Naive thymus-derived CD4-positive, alpha-beta T cell (primary cell): ENCODE data around the gene PSMA1. TPM values are rescaled to one million over a fixed set of nuclear protein-coding genes. Genes with fewer than 3 reads are reported as not detected.

ENCODE experiments used
- ATAC-seq: fragments of 150-1000 bp; cut with Tn5 transposase; 2 replicates; pipeline ENCODE4 v1.10.0; 2021; ENCODE audit warnings: mild to moderate bottlenecking, moderate library complexity
- CTCF ChIA-PET: fragments of 350-600 bp; sonication (Branson Sonifier 250); formaldehyde crosslinking; loops from one replicate; lab custom pipeline; 2021; ENCODE audit warnings: antibody characterized with exemption; lab: Charles Lee
- POLR2A ChIA-PET: fragments of 350-600 bp; sonication (Branson Sonifier 250); formaldehyde crosslinking; loops from one replicate; lab custom pipeline; 2021; ENCODE audit warnings: antibody characterized with exemption, inconsistent platforms; lab: Charles Lee
- DNase-seq, 9 donors: peaks; one replicate each; pipeline versions ENCODE4 v3.0.0 to v3.0.0-alpha.2; 2020 to 2022; ENCODE audit warnings: mixed read lengths in 1 of 9
- H3K27ac ChIP-seq: one replicate; pipeline ENCODE4 v1.7.0; 2013; ENCODE audit warnings: mild to moderate bottlenecking, low read depth, low read length, moderate library complexity
- H3K27me3 ChIP-seq, 2 donors: one replicate each; pipeline ENCODE4 v1.7.0; 2013; ENCODE audit warnings: low read length in 2 of 2, mild to moderate bottlenecking in 2 of 2, moderate library complexity in 2 of 2; ENCODE audit not compliant: control insufficient read depth in 2 of 2, insufficient read depth in 2 of 2
- H3K36me3 ChIP-seq, 3 experiments: 1 replicate in 2 of 3; 2 replicates in 1 of 3; pipeline ENCODE4 v1.7.0; 2013; ENCODE audit warnings: low read length in 3 of 3, mild to moderate bottlenecking in 3 of 3, moderate library complexity in 1 of 3; ENCODE audit not compliant: insufficient read depth in 3 of 3, control insufficient read depth in 2 of 3
- H3K4me1 ChIP-seq, 2 donors: one replicate each; pipeline ENCODE4 v1.7.0; 2013; ENCODE audit warnings: low read length in 2 of 2, mild to moderate bottlenecking in 2 of 2, moderate library complexity in 1 of 2; ENCODE audit not compliant: control insufficient read depth in 2 of 2, insufficient read depth in 2 of 2
- H3K4me3 ChIP-seq: 2 replicates; pipeline ENCODE4 v1.7.0; 2013; ENCODE audit warnings: mild to moderate bottlenecking, low read length
- H3K9me3 ChIP-seq, 3 experiments: 1 replicate in 2 of 3; 2 replicates in 1 of 3; pipeline ENCODE4 v1.7.0; 2013; ENCODE audit warnings: low read length in 3 of 3; ENCODE audit not compliant: control insufficient read depth in 2 of 3
- H3K27ac Mint-ChIP-seq, 9 donors: one replicate each; pipeline ENCODE4 v1.8.0; 2020 to 2022; ENCODE audit warnings: mixed read lengths in 9 of 9, mild to moderate bottlenecking in 8 of 9, moderate library complexity in 5 of 9, inconsistent platforms in 2 of 9
- H3K27me3 Mint-ChIP-seq, 5 donors: one replicate each; pipeline ENCODE4 v1.8.0; 2021 to 2022; ENCODE audit warnings: mixed read lengths in 5 of 5, mild to moderate bottlenecking in 1 of 5
- H3K36me3 Mint-ChIP-seq, 5 donors: one replicate each; pipeline ENCODE4 v1.8.0; 2020 to 2022; ENCODE audit warnings: mixed read lengths in 5 of 5, mild to moderate bottlenecking in 3 of 5, inconsistent platforms in 1 of 5
- H3K4me1 Mint-ChIP-seq, 7 donors: one replicate each; pipeline ENCODE4 v1.8.0; 2020 to 2022; ENCODE audit warnings: mixed read lengths in 7 of 7, mild to moderate bottlenecking in 3 of 7, inconsistent platforms in 1 of 7
- H3K4me3 Mint-ChIP-seq, 10 donors: one replicate each; pipeline ENCODE4 v1.8.0; 2020 to 2022; ENCODE audit warnings: mild to moderate bottlenecking in 10 of 10, mixed read lengths in 10 of 10, moderate library complexity in 6 of 10, inconsistent platforms in 2 of 10
- H3K9me3 Mint-ChIP-seq, 11 donors: one replicate each; pipeline ENCODE4 v1.8.0; 2020 to 2022; ENCODE audit warnings: mixed read lengths in 11 of 11, mild to moderate bottlenecking in 4 of 11, inconsistent platforms in 1 of 11, moderate library complexity in 1 of 11
- intact Hi-C, 2 donors: fragments of 100-400 bp; cut with micrococcal nuclease; formaldehyde crosslinking; loops; one replicate each; pipeline ENCODE4 v1.15.1; 2023
- polyA plus RNA-seq, 2 donors: library from polyadenylated mRNA; unstranded; fragments of 300-500 nt; fragmentation: Illumina TruSeq; gene quantifications; one replicate each; pipeline ENCODE4 v1.2.3, GENCODE V29; 2021
- total RNA-seq, 6 experiments: library from RNA in 5 of 6; stranded (reverse) in 5 of 6; gene quantifications; 1 replicate in 5 of 6; 2 replicates in 1 of 6; pipeline ENCODE4 v1.2.3 and lab custom pipeline; 2021 to 2026

Gene PSMA1
- total and polyA plus RNA-seq, 7 experiments from 2014 or later: 103 to 253 (median 128) TPM

DNA sequence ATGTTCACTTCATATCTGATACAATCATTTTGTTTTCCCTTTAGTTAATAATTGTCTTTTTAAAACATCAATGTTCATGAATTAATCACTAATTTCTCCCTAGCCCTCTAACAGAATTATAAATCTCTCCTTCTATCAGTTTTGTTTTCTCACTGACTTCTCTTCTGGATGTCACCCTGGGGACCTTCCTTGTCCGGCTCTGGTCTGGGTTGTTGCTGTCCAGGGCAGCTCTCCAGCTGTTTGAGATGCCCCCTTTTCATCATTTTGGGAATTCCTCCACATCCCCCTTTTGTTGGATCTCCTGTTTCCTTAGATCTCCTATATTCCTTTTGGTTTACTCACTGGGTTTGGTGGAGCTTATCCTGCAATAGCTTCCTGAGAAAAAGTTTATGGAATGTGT is 35.6 kb upstream of the PSMA1 start:
- intact Hi-C loops: loop anchor here (1.0 to 2.0 kb wide), 6 partner anchors 8 to 88 kb away; no protein-coding TSS in a partner anchor
- no peak overlapping the region for H3K4me3 ChIP-seq
- peak overlapping the region; percentile 91 to 99 (median 95) for H3K27ac Mint-ChIP-seq

DNA sequence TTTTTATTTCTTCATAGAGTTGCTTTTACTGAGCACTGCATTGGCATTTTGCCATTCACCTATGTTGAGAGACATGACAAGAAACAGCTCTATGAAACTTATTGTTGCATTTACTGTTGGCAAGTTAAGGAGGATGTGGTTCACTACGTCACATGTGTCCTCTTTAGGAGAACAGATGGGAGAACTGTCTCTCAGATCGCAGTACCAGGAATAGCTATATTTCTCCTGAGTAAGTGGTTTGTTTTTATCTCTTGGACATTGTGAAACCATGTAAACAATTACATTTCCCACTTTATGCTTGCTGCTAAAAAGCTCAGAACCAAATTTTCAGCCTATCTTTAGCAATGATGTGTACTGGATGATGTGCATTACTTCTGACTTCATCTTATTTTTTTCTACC is 34.8 kb upstream of the PSMA1 start:
- ATAC-seq (peak; percentile 95), DNase-seq (peak in 7 of 9 donors; percentile 76 to 92 (median 87))
- intact Hi-C loops: loop anchor here (1.0 to 2.0 kb wide), 6 partner anchors 9 to 89 kb away; no protein-coding TSS in a partner anchor
- no peak overlapping the region for H3K4me3 ChIP-seq
- no peaks in the 10 kb centered on the region for H3K9me3 ChIP-seq
- Mint-ChIP-seq H3K4me1 (peaks cover 23 to 72% (median 60%) of the 10 kb centered on the region in 7 donors), H3K4me3 (peak overlapping the region in 9 of 10 donors; percentile 42 to 85 (median 65)), H3K27me3 (no peaks in the 10 kb centered on the region), H3K36me3 (peaks cover 22 to 64% (median 32%) of the 10 kb centered on the region in 5 donors), H3K9me3 (peaks cover 0 to 11% (median 0%) of the 10 kb centered on the region in 11 donors), H3K27ac (peak overlapping the region; percentile 82 to 99 (median 95))
- H3K27me3 ChIP-seq: no peaks in the 10 kb centered on the region
- no peaks in the 10 kb centered on the region for H3K36me3 ChIP-seq
- H3K27ac ChIP-seq: peak overlapping the region; percentile 73
- POLR2A ChIA-PET: interaction anchor here (0.6 to 8.0 kb wide), 13 partner anchors 13 to 337 kb away, joined by 3 to 58 read pairs (median 4); partner anchors contain the start of genes COPB1, CYP2R1 and PDE3B
- peaks cover 19 to 23% of the 10 kb centered on the region in 2 donors for H3K4me1 ChIP-seq
- CTCF ChIA-PET: interaction anchor here (1.0 to 1.8 kb wide), 4 partner anchors 12 to 91 kb away, joined by 3 to 5 read pairs (median 4); no protein-coding TSS in a partner anchor

More for the DNA sequence above, 35.6 kb upstream of the PSMA1 start:
- ATAC-seq (no peak), DNase-seq (no peak)
- Mint-ChIP-seq H3K4me3 (peak overlapping the region in 9 of 10 donors; percentile 21 to 85 (median 67)), H3K9me3 (peaks cover 0 to 11% (median 0%) of the 10 kb centered on the region in 11 donors), H3K4me1 (peaks cover 23 to 73% (median 60%) of the 10 kb centered on the region in 7 donors), H3K27me3 (no peaks in the 10 kb centered on the region), H3K36me3 (peaks cover 21 to 67% (median 32%) of the 10 kb centered on the region in 5 donors)
- peak overlapping the region; percentile 73 for H3K27ac ChIP-seq
- peaks cover 19 to 30% of the 10 kb centered on the region in 2 donors for H3K4me1 ChIP-seq
- no peaks in the 10 kb centered on the region for H3K27me3 ChIP-seq
- CTCF ChIA-PET: interaction anchor here (0.7 to 1.8 kb wide), 4 partner anchors 18 to 89 kb away, joined by 3 to 5 read pairs (median 3); no protein-coding TSS in a partner anchor
- POLR2A ChIA-PET: interaction anchor here (1.0 to 8.0 kb wide), 7 partner anchors 13 to 208 kb away, joined by 3 to 58 read pairs (median 6); partner anchors contain the start of genes COPB1 and PDE3B
- H3K9me3 ChIP-seq: no peaks in the 10 kb centered on the region
- H3K36me3 ChIP-seq: no peaks in the 10 kb centered on the region

DNA sequence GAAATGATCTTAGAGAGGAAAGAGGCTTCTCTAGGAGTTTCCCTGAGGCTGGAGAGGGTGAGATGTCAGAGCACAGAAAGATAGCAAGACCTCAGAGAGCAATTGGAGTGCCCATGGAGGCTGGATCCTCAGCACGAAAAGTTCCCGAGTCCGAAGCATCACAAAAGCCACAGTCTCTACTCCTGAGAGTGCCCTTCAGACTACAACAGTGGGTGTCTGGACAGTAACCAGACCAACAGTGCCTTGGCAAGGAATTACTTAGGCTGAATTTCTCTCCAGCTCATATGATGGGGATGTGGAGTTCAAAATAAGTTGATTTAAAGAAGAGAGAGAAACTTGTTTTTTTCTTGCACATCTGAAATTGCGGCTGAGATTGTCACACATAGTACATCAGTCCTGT is 31.9 kb upstream of the PSMA1 start:
- POLR2A ChIA-PET: interaction anchor here (0.7 to 1.3 kb wide), 4 partner anchors 13 to 340 kb away, joined by 3 read pairs; partner anchors contain the start of gene CYP2R1
- no peaks in the 10 kb centered on the region for H3K9me3 ChIP-seq
- no peak overlapping the region for H3K4me3 ChIP-seq
- intact Hi-C loops: no loop called here
- no peaks in the 10 kb centered on the region for H3K36me3 ChIP-seq
- CTCF ChIA-PET: no interaction called here
- ATAC-seq (no peak), DNase-seq (no peak)
- H3K4me1 Mint-ChIP-seq: peaks cover 18 to 59% (median 49%) of the 10 kb centered on the region in 7 donors
- H3K27me3 Mint-ChIP-seq: no peaks in the 10 kb centered on the region
- peaks cover 7 to 55% (median 26%) of the 10 kb centered on the region in 5 donors for H3K36me3 Mint-ChIP-seq
- peaks cover 0 to 5% (median 0%) of the 10 kb centered on the region in 11 donors for H3K9me3 Mint-ChIP-seq
- H3K27ac ChIP-seq: no peak overlapping the region
- H3K27ac Mint-ChIP-seq: peak overlapping the region in 5 of 9 donors; percentile 17 to 76 (median 65)
- H3K4me3 Mint-ChIP-seq: no peak overlapping the region
- no peaks in the 10 kb centered on the region for H3K27me3 ChIP-seq
- peaks cover 19 to 23% of the 10 kb centered on the region in 2 donors for H3K4me1 ChIP-seq

DNA sequence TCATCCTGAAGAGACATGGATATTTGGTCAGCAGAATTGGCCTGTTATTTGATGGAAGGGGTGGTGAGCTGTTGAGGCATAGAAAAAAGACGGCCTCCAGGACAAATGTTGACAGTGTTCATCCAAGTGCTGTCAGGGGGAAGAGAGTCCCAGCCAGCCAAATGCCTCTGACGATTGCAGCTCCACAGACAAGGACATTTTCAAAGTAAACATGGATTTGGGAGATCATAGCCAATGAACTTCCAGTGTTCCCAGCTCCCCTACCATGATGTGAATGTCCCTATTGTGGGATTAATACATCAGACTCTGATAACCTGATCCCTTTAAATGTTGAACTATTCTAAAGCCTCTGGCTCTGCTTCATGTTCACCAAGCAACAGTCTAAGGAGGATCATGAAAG is 31.2 kb upstream of the PSMA1 start:
- Mint-ChIP-seq H3K4me3 (no peak overlapping the region), H3K27me3 (no peaks in the 10 kb centered on the region), H3K9me3 (peaks cover 0 to 5% (median 0%) of the 10 kb centered on the region in 11 donors), H3K27ac (peak overlapping the region in 3 of 9 donors; percentile 43 to 82 (median 75)), H3K4me1 (peaks cover 15 to 54% (median 43%) of the 10 kb centered on the region in 7 donors), H3K36me3 (peaks cover 7 to 52% (median 23%) of the 10 kb centered on the region in 5 donors)
- no peaks in the 10 kb centered on the region for H3K27me3 ChIP-seq
- DNase-seq (no peak), ATAC-seq (no peak)
- ChIA-PET POLR2A (interaction anchor here (0.9 kb wide), 1 partner anchor 91 kb away, joined by 3 read pairs; no protein-coding TSS in a partner anchor), CTCF (no interaction called here)
- no peak overlapping the region for H3K4me3 ChIP-seq
- peaks cover 19 to 20% of the 10 kb centered on the region in 2 donors for H3K4me1 ChIP-seq
- H3K9me3 ChIP-seq: no peaks in the 10 kb centered on the region
- no peaks in the 10 kb centered on the region for H3K36me3 ChIP-seq
- intact Hi-C loops: loop anchor here in 1 of 2 donors (1.0 kb wide), 1 partner anchor 9 kb away; no protein-coding TSS in a partner anchor
- no peak overlapping the region for H3K27ac ChIP-seq

DNA sequence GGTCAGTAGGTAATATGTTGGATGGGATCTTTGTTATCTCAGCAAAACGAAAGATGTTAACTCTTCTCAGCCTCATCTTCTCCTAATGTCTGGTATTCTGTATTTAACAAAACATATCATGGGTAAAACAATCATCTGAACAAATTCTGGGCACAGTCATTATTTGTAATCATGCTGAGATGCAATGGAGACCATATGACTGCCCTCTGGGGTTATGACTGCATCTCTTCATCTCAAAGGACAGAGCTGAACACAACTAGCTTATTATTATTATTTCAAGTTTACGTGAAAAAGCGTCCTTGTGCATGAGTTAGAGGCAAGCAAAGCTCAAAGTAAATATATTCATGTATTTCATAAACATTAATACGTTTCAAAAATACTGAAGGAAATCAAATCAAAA is 29.7 kb upstream of the PSMA1 start:
- Mint-ChIP-seq H3K36me3 (peaks cover 3 to 54% (median 20%) of the 10 kb centered on the region in 5 donors), H3K9me3 (peaks cover 0 to 8% (median 0%) of the 10 kb centered on the region in 11 donors), H3K27ac (no peak overlapping the region), H3K4me1 (peaks cover 9 to 53% (median 34%) of the 10 kb centered on the region in 7 donors), H3K4me3 (no peak overlapping the region), H3K27me3 (no peaks in the 10 kb centered on the region)
- H3K27ac ChIP-seq: no peak overlapping the region
- ChIA-PET CTCF (no interaction called here), POLR2A (interaction anchor here (0.7 to 0.8 kb wide), 2 partner anchors 64 to 77 kb away, joined by 3 to 4 read pairs; no protein-coding TSS in a partner anchor)
- intact Hi-C loops: no loop called here
- no peaks in the 10 kb centered on the region for H3K9me3 ChIP-seq
- H3K4me1 ChIP-seq: peaks cover 9 to 10% of the 10 kb centered on the region in 2 donors
- ATAC-seq: no peak
- H3K36me3 ChIP-seq: no peaks in the 10 kb centered on the region
- no peak for DNase-seq
- no peak overlapping the region for H3K4me3 ChIP-seq
- no peaks in the 10 kb centered on the region for H3K27me3 ChIP-seq

DNA sequence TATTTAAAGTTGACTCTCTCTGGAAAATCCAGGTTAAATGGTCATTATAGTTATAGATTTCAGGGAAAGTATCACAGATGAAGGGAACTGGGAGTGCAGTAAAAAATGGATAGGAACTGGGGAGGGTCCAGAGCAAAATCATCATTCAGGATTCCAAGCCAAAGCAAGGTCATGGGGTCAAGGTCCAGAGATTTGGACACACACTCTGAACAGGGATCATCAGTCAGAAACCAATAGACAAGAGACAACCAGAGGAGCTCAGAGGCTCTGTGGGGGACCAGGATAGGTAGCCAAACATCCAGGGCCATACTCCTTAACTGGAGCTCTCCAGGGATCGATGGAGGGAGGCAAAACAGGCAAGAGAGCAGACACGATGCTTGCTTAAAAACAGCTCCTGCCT is 27.3 kb upstream of the PSMA1 start:
- Mint-ChIP-seq H3K4me3 (no peak overlapping the region), H3K36me3 (peaks cover 3 to 54% (median 20%) of the 10 kb centered on the region in 5 donors), H3K4me1 (peaks cover 6 to 54% (median 15%) of the 10 kb centered on the region in 7 donors), H3K9me3 (peaks cover 0 to 8% (median 0%) of the 10 kb centered on the region in 11 donors), H3K27me3 (no peaks in the 10 kb centered on the region), H3K27ac (peak overlapping the region in 3 of 9 donors; percentile 27 to 35 (median 28))
- DNase-seq (no peak), ATAC-seq (no peak)
- H3K4me1 ChIP-seq: no peaks in the 10 kb centered on the region
- no peaks in the 10 kb centered on the region for H3K27me3 ChIP-seq
- no peak overlapping the region for H3K27ac ChIP-seq
- H3K9me3 ChIP-seq: no peaks in the 10 kb centered on the region
- intact Hi-C loops: no loop called here
- no peaks in the 10 kb centered on the region for H3K36me3 ChIP-seq
- POLR2A ChIA-PET: interaction anchor here (0.8 to 2.3 kb wide), 5 partner anchors 12 to 97 kb away, joined by 3 to 5 read pairs (median 4); no protein-coding TSS in a partner anchor
- H3K4me3 ChIP-seq: no peak overlapping the region
- CTCF ChIA-PET: interaction anchor here (0.6 kb wide), 1 partner anchor 31 kb away, joined by 3 read pairs; no protein-coding TSS in a partner anchor
